Thyroid gland (tissue), 4 donors: ENCODE measurements around the gene ELMO3.

Source experiments
- POLR2A ChIP-seq, 2 donors: fragments of 450-650 bp; IDR thresholded peaks; one replicate each; pipeline ENCODE4 v1.6.1; 2017; ENCODE audit warnings: antibody characterized with exemption in 2 of 2, mild to moderate bottlenecking in 2 of 2, moderate library complexity in 1 of 2
- TF ChIP-seq, protein P1 (sequence below), 6 experiments: fragments of 200-600 bp in 3 of 6; fragments of 450-650 bp in 3 of 6; sonication (generic) in 3 of 6; IDR thresholded peaks; one replicate each; pipeline ENCODE4 v1.5.1; 2016 to 2019; ENCODE audit warnings: antibody characterized with exemption in 6 of 6, mild to moderate bottlenecking in 2 of 6, inconsistent platforms in 1 of 6, moderate library complexity in 1 of 6

DNA sequence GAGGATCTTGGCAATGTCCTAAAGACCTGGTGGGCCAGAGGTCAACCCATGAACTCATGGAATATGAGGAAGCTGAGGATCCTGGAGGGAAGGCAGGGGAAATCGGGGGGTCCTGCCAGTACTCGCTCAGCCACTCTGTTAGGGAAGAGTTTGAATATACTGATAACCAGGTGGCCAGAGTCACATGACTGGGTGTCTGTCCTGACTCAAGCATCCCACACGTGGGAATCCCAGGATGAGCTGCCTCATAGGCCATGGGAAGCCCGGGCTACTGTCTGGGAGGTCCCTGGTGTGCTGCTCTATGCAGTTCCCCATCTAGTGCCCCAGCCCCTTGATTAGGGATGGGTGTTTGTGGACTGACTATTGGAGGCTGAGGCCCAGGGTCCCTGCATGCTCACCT lies 10.6 kb upstream of the ELMO3 start:
- TF ChIP-seq, protein P1, sequence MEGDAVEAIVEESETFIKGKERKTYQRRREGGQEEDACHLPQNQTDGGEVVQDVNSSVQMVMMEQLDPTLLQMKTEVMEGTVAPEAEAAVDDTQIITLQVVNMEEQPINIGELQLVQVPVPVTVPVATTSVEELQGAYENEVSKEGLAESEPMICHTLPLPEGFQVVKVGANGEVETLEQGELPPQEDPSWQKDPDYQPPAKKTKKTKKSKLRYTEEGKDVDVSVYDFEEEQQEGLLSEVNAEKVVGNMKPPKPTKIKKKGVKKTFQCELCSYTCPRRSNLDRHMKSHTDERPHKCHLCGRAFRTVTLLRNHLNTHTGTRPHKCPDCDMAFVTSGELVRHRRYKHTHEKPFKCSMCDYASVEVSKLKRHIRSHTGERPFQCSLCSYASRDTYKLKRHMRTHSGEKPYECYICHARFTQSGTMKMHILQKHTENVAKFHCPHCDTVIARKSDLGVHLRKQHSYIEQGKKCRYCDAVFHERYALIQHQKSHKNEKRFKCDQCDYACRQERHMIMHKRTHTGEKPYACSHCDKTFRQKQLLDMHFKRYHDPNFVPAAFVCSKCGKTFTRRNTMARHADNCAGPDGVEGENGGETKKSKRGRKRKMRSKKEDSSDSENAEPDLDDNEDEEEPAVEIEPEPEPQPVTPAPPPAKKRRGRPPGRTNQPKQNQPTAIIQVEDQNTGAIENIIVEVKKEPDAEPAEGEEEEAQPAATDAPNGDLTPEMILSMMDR (IDR thresholded peaks at IDR 0.05): no peak
- TF ChIP-seq POLR2A (IDR thresholded peaks at IDR 0.05): no peak
